ENCODE measurements around the gene CD53. TPM values are rescaled to one million over a fixed set of nuclear protein-coding genes. Genes with fewer than 3 reads are reported as not detected.
"Not testable (repeated sequence)": the region's sequence is repeated elsewhere in the genome, so short reads cannot be mapped to it uniquely, and the experiment has no call there.

CD53 gene
- total RNA-seq, 1 donor from 2014 or later = not detected

DNA sequence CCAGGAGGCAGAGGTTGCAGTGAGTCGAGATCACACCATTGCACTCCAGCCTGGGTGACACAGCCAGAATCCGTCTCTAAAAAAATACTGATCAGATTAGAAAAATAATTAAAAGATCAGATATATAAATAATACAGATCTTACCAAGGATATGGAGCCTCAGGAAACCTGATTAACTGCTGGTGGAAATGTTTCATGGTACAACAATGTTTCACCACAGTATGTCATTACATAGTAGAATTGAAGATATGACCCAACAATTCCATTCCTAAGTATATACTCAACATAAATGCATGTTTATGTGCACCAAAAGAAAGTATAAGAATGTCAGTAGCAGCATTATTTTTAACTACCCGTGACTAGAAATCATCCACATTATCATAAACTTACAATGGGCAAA is 41.7 kb downstream of the CD53 start:
- DNase-seq (ENCODE audit: low read depth) = no peak

DNA sequence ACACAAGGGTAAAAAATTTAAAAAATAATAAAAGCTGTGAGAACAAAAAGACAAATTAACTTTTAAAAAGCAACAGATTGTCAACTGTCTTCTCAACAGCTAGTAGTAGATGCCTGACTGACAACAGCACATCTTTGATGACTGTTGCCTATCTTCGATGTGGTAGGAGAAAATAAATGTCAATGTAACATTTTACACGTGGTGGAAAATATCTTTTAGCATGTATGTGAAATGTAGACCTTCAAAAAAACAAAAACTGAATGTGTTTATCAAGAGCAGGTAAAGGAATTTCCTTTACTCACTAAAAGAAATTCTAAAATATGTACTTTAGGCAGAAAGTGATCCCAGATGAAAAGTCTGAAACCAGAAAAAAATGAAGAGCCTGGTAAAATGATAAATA is 42.9 kb downstream of the CD53 start:
- DNase-seq (ENCODE audit: low read depth) = no peak

DNA sequence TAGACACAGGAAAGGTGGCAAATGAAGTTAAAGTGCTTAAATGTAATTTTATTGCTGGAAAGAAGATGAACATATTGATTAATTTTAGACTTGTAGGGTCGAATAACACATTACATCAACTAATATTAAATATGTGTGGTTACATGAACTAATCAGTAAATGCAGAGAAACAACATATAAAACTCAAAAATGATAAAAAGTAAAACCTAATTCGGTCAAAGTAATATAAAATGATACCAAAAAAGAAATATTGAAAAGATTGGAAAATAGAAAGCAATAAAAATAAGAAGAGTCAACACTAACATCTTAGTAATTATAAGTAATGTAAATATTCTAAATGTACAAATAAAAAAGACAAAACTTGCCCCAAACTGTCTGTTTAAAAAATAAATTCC is 43.3 kb downstream of the CD53 start:
- no peak for DNase-seq (ENCODE audit: low read depth)

DNA sequence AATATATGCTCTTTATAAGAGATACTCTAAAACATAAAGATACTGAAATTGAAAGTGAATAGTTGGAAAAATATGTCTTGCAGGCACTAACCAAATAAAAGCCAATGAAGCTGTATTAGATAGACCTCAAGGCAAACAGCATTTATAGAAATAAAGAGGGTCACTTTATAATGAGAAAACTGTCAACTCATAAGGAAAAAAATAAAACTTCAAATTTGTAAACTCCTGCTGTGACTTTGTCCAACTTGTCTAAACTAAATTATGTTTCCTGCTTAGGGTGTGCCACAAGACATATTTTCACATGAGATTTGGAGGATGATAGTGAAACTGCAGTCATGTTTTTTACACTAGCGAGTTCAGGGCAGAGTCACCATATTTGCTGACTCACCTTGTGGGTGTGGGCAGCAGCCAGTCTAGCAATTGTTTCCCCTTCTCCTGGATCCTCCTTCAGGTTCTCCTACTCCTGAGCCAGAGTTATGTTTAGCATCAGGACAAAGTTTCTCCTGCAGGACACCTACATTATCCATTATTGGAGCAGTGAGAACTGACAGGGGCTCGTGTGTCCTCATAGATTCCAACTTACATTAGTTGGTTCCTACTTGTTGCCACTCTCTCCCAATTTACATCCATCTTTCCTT is 43.8 kb downstream of the CD53 start:
- DNase-seq (ENCODE audit: low read depth) = peak; percentile 18

DNA sequence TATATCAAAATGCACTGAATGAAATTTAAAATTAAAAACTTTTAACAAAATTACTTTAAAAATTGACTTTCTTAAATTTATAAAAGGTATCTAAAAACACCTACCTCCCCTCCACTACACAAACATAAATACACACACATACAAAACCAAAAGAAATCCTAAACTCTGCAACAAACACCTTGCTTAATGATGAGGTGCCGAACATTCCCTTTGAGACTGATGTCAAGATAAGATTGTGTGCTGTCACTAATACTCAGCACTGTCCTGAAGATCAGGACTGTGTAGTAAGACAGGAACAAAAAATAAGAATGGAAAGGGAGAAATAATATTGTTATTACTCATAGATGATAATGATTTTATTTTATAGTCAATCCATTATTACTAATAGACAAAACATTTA is 45.1 kb downstream of the CD53 start:
- no peak for DNase-seq (ENCODE audit: low read depth)

DNA sequence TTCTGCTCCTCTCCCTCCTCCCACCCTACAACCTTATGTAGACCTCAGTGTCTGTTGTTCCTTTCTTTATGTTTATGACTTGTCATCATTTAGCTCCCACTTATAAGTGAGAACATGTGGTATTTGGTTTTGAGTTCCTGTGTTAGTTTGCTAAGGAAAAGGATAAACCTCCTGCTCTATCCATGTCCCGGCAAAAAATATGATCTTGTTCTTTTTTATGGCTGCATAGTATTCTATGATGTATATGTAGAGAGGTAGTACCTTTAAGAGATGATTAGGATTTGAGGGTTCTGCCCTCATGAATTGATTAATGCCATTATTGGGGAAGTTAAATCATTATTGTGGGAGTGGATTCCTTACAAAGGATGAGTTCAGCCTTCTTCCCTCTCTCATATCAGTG is 49.0 kb downstream of the CD53 start:
- no peak for DNase-seq (ENCODE audit: low read depth)

DNA sequence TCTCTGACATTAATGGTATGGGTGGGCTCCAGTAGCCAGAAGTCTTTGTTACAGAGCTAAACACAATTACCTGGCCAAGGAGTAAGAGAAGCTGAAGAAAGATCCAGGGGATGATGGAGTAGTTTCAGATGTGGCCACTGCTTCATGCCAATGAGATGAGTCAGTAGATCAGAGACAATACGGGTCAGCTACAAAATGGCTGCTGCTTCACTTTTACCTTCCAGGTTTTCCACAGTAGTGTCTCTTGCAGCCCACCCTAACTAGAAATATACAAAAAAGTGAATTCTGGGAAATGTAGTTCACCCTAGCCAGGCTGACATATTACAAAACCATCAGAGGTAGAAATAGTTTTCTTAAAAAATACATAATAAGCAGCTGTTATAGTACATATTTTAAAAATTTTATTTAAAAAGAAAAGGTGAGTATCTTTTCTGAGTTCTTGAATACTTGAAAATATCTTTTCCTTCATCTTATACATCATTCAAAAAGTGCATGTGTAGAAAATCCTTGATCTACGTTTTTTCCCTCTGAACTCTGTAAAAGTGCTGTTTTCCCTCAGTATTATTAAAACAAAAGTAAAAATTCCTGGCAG is 54.6 kb downstream of the CD53 start:
- DNase-seq (ENCODE audit: low read depth) = peak; percentile 14

DNA sequence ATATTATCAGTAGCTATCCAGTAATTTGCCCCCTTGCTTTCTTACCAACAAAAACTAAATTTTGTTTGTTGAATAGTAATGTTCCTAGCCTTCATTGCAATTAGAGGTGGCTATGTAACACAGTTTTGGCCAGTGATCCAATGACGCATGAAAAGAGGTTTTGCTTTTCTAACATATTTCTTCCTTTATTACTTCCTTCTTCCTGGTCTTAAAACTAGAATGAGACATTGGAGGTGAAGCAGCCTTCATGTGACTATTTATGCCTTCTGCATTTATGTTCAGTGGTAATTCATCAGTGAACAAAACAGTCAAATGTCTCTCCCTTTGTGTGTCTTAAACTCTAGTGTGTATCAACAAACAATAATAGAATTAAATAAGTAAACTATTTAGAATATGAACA is 55.2 kb downstream of the CD53 start:
- DNase-seq (ENCODE audit: low read depth) = no peak

DNA sequence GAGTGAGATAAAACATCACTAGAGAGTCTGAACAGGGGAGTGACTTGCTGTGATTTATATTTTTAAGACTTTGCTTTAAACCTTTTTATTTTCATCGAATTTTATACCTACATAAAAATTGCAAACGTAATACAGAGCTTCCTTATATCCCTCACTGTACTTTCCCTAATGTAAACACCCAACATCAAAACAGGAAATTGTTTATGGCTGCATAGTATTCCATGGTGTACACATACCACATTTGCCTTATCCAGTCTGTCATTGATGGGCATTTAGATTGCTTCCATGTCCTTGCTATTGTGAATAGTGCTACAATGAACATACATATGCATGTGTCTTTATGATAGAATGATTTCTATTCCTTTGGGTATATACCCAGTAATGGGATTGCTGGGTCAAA is 56.0 kb downstream of the CD53 start:
- no peak for DNase-seq (ENCODE audit: low read depth)

DNA sequence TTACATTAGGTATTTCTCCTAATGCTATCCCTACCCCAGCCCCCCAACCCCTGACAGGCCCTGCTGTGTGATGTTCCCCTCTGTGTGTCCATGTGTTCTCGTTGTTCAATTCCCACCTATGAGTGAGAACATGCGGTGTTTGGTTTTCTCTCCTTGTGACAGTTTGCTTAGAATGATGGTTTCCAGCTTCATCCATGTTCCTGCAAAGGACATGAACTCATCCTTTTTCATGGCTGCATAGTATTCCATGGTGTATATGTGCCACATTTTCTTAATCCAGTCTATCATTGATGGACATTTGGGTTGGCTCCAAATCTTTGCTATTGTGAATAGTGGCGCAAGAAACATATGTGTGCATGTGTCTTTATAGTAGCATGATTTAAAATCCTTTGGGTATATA is 58.1 kb downstream of the CD53 start:
- DNase-seq (ENCODE audit: low read depth) = not testable (repeated sequence)

DNA sequence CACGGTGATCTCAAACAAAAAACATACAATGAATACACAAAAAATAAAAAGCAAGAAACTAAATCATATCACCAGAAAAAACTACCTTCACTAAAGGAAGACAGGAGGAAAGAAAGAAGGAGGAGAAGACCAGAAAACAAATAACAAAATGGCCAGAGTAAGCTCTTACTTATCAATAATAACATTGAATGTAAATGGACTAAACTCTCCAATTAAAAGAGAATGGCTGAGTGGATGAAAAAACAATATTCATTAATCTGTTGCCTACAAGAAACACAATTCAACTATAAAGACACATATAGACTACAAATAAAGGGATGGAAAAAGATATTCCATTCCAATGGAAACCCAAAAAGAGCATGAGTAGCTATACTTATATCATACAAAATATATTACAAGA is 63.6 kb downstream of the CD53 start:
- no peak for DNase-seq (ENCODE audit: low read depth)

DNA sequence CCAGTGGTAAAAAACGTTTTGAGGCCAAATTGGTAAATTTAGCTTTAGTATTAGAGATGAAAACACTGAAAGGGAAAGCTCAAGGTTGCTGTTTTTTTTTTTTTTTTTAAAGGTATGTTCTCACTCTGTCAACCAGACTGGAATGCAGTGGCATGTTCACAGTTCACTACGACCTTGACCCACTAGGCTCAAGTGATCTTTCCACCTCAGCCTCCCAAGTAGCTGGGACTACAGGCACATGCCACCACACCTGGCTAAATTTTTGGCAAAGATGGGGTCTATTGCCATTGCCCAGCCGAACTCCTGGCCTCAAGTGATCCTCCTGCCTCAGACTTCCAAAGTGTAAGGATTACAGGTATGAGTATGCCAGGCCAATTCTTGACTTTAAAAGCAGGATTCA is 71.9 kb downstream of the CD53 start:
- DNase-seq (ENCODE audit: low read depth) = no peak

DNA sequence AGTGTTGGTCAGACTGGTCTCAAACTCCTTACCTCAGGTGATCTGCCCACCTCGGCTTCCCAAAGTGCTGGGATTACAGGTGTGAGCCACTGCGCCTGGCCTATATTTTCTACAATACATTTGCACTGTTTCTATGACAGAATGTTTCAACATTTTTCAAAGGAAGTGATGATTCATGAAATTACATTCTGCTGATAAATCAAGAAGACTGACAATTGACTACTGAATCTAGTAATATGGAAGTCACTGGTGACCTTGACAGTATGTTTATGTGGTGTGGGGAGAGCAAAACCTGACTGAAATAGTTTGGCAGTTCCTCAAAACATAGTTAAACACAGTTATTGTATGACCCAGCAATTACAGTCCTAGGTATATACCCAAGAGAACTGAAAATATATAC is 72.7 kb downstream of the CD53 start:
- DNase-seq (ENCODE audit: low read depth) = no peak

DNA sequence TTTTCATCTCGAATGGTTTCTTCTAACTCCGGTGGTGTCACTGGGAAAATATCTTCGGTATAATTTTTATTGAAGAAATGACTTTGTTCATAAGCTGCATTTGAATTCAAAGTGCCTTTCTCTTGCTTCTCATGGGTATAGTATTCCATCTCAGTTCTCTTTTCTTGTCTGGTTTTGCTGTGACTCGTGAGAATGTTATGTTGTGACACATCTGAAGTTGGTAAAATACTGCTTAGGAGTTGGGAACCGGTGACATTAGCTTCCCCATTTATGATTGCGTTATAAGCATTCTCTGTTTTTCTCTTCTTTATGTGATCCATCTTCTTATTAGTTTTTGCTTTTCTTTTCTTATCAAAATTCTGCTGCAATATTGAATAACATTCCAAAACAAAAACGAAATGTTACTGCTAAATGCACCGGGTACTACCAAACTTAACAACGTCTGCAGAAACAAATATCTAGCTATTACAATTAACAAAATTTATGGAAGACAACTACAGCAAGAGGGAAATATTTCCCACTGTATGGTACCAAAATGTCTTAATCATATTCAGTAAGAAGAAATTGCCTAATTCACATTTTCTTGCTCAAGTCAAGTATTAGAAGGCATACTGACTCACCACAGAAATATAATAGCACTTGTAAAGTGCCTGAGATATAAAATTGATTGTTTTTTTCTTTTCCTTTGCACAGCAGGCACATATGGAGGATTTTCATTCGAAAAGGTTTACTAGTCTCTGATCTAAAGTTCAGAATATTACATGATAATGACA is 75.3 kb downstream of the CD53 start:
- DNase-seq (ENCODE audit: low read depth) = peak; percentile 6

Other genes with a start within 250 kb of the CD53 start
- not detected in 2 replicates for gene KCNA3, start 198.2 kb upstream of the CD53 start, total RNA-seq
- gene LRIF1, start 90.8 kb downstream of the CD53 start, total RNA-seq = 26.3 and 31.5 TPM in 2 replicates